Kidney (tissue), 14 donors: ENCODE data around the gene TECPR1. TPM values are rescaled to one million over a fixed set of nuclear protein-coding genes. Genes with fewer than 3 reads are reported as not detected.

ENCODE experiments used
- DNase-seq, 5 donors: peaks; one replicate each; pipeline ENCODE4 v3.0.0-alpha.2; 2013 to 2020
- FAIRE-seq: peaks from 2 replicates; lab custom pipeline; 2012; peaks lifted over from hg19 to GRCh38; lab: Jason Lieb, UNC
- H3K27ac ChIP-seq, 2 donors: one replicate each; pipeline ENCODE4 v1.7.0; 2013; ENCODE audit warnings: low read depth in 2 of 2, low read length in 2 of 2, inconsistent platforms in 1 of 2
- H3K27me3 ChIP-seq: one replicate; pipeline ENCODE4 v1.7.1; 2013; ENCODE audit warnings: low read length, inconsistent platforms; ENCODE audit not compliant: control insufficient read depth, insufficient read depth
- H3K36me3 ChIP-seq, 3 donors: one replicate each; pipeline versions ENCODE4 v1.7.0 to v1.7.1; 2013; ENCODE audit warnings: low read length in 3 of 3, control low read depth in 1 of 3, inconsistent platforms in 1 of 3; ENCODE audit not compliant: insufficient read depth in 3 of 3, control insufficient read depth in 2 of 3
- H3K4me1 ChIP-seq, 3 donors: one replicate each; pipeline versions ENCODE4 v1.7.0 to v1.7.1; 2013; ENCODE audit warnings: low read length in 3 of 3, inconsistent platforms in 1 of 3, low read depth in 1 of 3; ENCODE audit not compliant: control insufficient read depth in 2 of 3, insufficient read depth in 2 of 3
- H3K4me3 ChIP-seq, 3 donors: one replicate each; pipeline versions ENCODE4 v1.7.0 to v1.8.1; 2013; ENCODE audit warnings: low read length in 3 of 3, control low read depth in 1 of 3, inconsistent platforms in 1 of 3
- H3K9ac ChIP-seq, 3 donors: one replicate each; pipeline versions ENCODE4 v1.7.0 to v1.7.1; 2013; ENCODE audit warnings: low read length in 3 of 3, control low read depth in 1 of 3, inconsistent platforms in 1 of 3
- H3K9me3 ChIP-seq, 3 donors: one replicate each; pipeline versions ENCODE4 v1.7.0 to v1.7.1; 2013; ENCODE audit warnings: low read length in 3 of 3, control low read depth in 1 of 3, inconsistent platforms in 1 of 3; ENCODE audit not compliant: control insufficient read depth in 2 of 3, insufficient read depth in 1 of 3
- intact Hi-C: fragments of 100-400 bp; cut with DNase I; formaldehyde crosslinking; loops from one replicate; pipeline ENCODE4 v1.11.1; 2022
- polyA plus RNA-seq: library from polyadenylated mRNA; stranded (reverse); fragments of 350-450 nt; fragmentation: Illumina TruSeq; extraction: RNeasy Lipid Tissue Mini Kit (QIAGEN cat#74804); gene quantifications from one replicate; pipeline ENCODE4 v1.2.3, GENCODE V29; 2014; ENCODE audit warnings: low read depth, low replicate concordance; ENCODE audit not compliant: insufficient read depth
- total RNA-seq: library from RNA; stranded (reverse); fragmentation: NEBNext Ultra II Directional; extraction: Animal tissue kit (Norgen Biotek cat#: 25700); gene quantifications from one replicate; pipeline ENCODE4 v1.2.1, GENCODE V29; 2021
- TF ChIP-seq, protein P1 (sequence below): IDR thresholded peaks from 3 replicates; pipeline ENCODE4 v1.5.1; 2012; ENCODE audit warnings: mild to moderate bottlenecking, moderate library complexity, borderline replicate concordance; ENCODE audit not compliant: insufficient read depth; ENCODE audit errors: extremely low read depth
- donor health status: control.
- donor health status: control.
- donor health status: control.
- donor health status: control.
- donor health status: control.
- donor health status: DM: yes; HTN: yes; CAD: no.
- donor health status: Normal renal cell carcinoma (clear cell type).

Gene TECPR1
- total and polyA plus RNA-seq, 2 donors from 2014 or later, result 5.1 to 39.5 TPM

- intact Hi-C loops, result loop anchor here (10.0 kb wide), 1 partner anchor 107 kb away; the partner anchor contains the start of gene BAIAP2L1
- H3K36me3 ChIP-seq, result peaks cover 0 to 9% (median 8%) of the 10 kb centered on the region in 3 donors
- no peak overlapping the region for H3K27ac ChIP-seq
- H3K9me3 ChIP-seq, result no peaks in the 10 kb centered on the region
- H3K4me3 ChIP-seq, result no peak overlapping the region
- TF ChIP-seq, protein P1, sequence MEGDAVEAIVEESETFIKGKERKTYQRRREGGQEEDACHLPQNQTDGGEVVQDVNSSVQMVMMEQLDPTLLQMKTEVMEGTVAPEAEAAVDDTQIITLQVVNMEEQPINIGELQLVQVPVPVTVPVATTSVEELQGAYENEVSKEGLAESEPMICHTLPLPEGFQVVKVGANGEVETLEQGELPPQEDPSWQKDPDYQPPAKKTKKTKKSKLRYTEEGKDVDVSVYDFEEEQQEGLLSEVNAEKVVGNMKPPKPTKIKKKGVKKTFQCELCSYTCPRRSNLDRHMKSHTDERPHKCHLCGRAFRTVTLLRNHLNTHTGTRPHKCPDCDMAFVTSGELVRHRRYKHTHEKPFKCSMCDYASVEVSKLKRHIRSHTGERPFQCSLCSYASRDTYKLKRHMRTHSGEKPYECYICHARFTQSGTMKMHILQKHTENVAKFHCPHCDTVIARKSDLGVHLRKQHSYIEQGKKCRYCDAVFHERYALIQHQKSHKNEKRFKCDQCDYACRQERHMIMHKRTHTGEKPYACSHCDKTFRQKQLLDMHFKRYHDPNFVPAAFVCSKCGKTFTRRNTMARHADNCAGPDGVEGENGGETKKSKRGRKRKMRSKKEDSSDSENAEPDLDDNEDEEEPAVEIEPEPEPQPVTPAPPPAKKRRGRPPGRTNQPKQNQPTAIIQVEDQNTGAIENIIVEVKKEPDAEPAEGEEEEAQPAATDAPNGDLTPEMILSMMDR, result no peak
- DNase-seq, result no peak
- no peak overlapping the region for H3K9ac ChIP-seq
- H3K27me3 ChIP-seq, result no peaks in the 10 kb centered on the region
- no peak for FAIRE-seq
- peaks cover 0 to 3% (median 0%) of the 10 kb centered on the region in 3 donors for H3K4me1 ChIP-seq
Measured at GRCh38 chr7:98297626-98298286, 45.7 kb upstream of the TECPR1 start.

DNA sequence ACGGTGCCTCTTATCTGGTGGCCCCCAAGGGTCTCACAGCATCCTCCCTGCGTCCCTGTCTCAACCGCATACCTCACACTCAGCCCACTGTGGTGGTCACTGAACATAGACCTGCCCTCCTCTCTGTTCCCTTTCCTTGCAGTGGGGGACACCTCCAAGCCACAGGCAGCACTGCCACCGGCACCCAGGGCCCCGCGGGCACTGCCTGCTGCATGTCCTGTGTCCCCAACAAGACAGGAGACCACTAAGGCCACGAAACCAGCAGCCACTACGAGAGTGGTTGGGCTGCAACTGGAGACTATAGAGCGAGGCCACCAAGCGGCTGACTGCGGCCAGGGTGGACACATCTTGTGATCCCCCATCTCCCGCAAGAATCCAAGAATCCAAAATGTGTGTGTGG is 44.8 kb upstream of the TECPR1 start:
- no peaks in the 10 kb centered on the region for H3K9me3 ChIP-seq
- DNase-seq (no peak), FAIRE-seq (no peak)
- TF ChIP-seq, protein P1, result no peak
- no peak overlapping the region for H3K9ac ChIP-seq
- no peak overlapping the region for H3K4me3 ChIP-seq
- intact Hi-C loops, result loop anchor here (10.0 kb wide), 1 partner anchor 108 kb away; the partner anchor contains the start of gene BAIAP2L1
- peaks cover 0 to 3% (median 0%) of the 10 kb centered on the region in 3 donors for H3K4me1 ChIP-seq
- peaks cover 0 to 18% (median 10%) of the 10 kb centered on the region in 3 donors for H3K36me3 ChIP-seq
- H3K27me3 ChIP-seq, result no peaks in the 10 kb centered on the region
- H3K27ac ChIP-seq, result no peak overlapping the region

GRCh38 chr7:98295467-98296192 is 43.6 kb upstream of the TECPR1 start:
- intact Hi-C loops, result loop anchor here (10.0 kb wide), 1 partner anchor 109 kb away; the partner anchor contains the start of gene BAIAP2L1
- TF ChIP-seq, protein P1, result no peak
- no peak overlapping the region for H3K4me3 ChIP-seq
- no peak overlapping the region for H3K9ac ChIP-seq
- peaks cover 0 to 24% (median 10%) of the 10 kb centered on the region in 3 donors for H3K36me3 ChIP-seq
- no peak for FAIRE-seq
- H3K4me1 ChIP-seq, result peaks cover 0 to 3% (median 0%) of the 10 kb centered on the region in 3 donors
- H3K27me3 ChIP-seq, result no peaks in the 10 kb centered on the region
- no peaks in the 10 kb centered on the region for H3K9me3 ChIP-seq
- DNase-seq, result peak in 1 of 5 donors; percentile 32
- H3K27ac ChIP-seq, result no peak overlapping the region
